ENCODE measurements around the gene HOXB13. TPM values are rescaled to one million over a fixed set of nuclear protein-coding genes. Genes with fewer than 3 reads are reported as not detected.

The HOXB13 gene
- polyA plus RNA-seq, 1 donor from 2014 or later, result not detected

DNA sequence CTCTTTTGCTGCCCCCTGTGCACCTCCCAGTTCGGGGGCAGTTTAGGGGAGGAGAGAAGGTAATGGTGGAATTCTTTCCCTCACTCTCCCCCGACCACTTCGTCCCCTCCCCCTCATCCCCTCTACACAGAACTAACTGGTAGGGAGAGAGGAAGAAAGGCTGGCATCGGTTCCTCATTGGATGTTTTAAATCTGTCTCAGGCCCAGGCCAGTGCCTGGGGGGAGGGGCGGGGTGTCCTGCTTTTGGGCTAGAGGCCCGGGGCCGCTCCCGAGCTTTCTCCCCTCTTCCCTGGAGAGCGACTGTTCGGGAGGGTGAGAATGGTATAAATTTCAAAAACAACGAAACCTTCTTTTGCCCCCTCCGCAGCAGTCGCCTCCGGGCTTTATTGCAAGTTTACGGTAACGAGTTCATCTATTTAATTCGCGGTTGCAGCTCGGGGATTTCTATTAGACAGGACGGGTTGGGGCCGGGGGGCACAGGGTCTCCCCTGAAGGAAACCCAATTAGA is 5.6 kb downstream of the HOXB13 start, which contains the start of gene PRAC2:
Gene PRAC2 (plus strand): TSS at position 271 of the 508 bp plus-strand sequence. CDS start 1,226 bp downstream, outside the sequence.
- Histone ChIP-seq H3K9me2 (ENCODE audit: insufficient read depth, low read length) (no peaks in the 10 kb centered on the region), H3K79me2 (replicated peaks; ENCODE audit: insufficient read depth, low read length) (no peaks in the 10 kb centered on the region), H3K9me3 (ENCODE audit: low read length) (peaks cover 9% of the 10 kb centered on the region), H3K4me2 (ENCODE audit: low read length) (no peak within 1 kb of the TSS), H3K4me3 (ENCODE audit: low read length) (no peak within 1 kb of the TSS), H3K36me3 (ENCODE audit: insufficient read depth, low read length) (no peaks in the 10 kb centered on the region), H3K9ac (ENCODE audit: low read length) (no peak within 1 kb of the TSS), H4K20me1 (ENCODE audit: insufficient read depth) (no peaks in the 10 kb centered on the region), H2AFZ (ENCODE audit: low read depth, low read length) (no peak within 1 kb of the TSS), H3K27me3 (ENCODE audit: insufficient read depth, low read depth, low read length) (peaks cover 100% of the 10 kb centered on the region), H3F3A (ENCODE audit: insufficient read depth, low read length, poor library complexity, severe bottlenecking) (no peaks in the 10 kb centered on the region), H3K27ac (ENCODE audit: low read length) (no peak within 1 kb of the TSS)
- TF ChIP-seq, protein P1, sequence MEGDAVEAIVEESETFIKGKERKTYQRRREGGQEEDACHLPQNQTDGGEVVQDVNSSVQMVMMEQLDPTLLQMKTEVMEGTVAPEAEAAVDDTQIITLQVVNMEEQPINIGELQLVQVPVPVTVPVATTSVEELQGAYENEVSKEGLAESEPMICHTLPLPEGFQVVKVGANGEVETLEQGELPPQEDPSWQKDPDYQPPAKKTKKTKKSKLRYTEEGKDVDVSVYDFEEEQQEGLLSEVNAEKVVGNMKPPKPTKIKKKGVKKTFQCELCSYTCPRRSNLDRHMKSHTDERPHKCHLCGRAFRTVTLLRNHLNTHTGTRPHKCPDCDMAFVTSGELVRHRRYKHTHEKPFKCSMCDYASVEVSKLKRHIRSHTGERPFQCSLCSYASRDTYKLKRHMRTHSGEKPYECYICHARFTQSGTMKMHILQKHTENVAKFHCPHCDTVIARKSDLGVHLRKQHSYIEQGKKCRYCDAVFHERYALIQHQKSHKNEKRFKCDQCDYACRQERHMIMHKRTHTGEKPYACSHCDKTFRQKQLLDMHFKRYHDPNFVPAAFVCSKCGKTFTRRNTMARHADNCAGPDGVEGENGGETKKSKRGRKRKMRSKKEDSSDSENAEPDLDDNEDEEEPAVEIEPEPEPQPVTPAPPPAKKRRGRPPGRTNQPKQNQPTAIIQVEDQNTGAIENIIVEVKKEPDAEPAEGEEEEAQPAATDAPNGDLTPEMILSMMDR (IDR thresholded peaks at IDR 0.05; ENCODE audit: poor library complexity, severe bottlenecking), result no peak
- TF ChIP-seq, protein P2, sequence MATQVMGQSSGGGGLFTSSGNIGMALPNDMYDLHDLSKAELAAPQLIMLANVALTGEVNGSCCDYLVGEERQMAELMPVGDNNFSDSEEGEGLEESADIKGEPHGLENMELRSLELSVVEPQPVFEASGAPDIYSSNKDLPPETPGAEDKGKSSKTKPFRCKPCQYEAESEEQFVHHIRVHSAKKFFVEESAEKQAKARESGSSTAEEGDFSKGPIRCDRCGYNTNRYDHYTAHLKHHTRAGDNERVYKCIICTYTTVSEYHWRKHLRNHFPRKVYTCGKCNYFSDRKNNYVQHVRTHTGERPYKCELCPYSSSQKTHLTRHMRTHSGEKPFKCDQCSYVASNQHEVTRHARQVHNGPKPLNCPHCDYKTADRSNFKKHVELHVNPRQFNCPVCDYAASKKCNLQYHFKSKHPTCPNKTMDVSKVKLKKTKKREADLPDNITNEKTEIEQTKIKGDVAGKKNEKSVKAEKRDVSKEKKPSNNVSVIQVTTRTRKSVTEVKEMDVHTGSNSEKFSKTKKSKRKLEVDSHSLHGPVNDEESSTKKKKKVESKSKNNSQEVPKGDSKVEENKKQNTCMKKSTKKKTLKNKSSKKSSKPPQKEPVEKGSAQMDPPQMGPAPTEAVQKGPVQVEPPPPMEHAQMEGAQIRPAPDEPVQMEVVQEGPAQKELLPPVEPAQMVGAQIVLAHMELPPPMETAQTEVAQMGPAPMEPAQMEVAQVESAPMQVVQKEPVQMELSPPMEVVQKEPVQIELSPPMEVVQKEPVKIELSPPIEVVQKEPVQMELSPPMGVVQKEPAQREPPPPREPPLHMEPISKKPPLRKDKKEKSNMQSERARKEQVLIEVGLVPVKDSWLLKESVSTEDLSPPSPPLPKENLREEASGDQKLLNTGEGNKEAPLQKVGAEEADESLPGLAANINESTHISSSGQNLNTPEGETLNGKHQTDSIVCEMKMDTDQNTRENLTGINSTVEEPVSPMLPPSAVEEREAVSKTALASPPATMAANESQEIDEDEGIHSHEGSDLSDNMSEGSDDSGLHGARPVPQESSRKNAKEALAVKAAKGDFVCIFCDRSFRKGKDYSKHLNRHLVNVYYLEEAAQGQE (IDR thresholded peaks at IDR 0.05; ENCODE audit: borderline replicate concordance), result no peak
- TF ChIP-seq MXI1 (conservative IDR thresholded peaks at IDR 0.05; ENCODE audit: poor library complexity, severe bottlenecking) (no peak), RAD21 (conservative IDR thresholded peaks at IDR 0.05) (no peak), EZH2 (IDR thresholded peaks at IDR 0.05; ENCODE audit: borderline replicate concordance, insufficient read depth, low read length, poor library complexity, severe bottlenecking) (no peak), TAF1 (IDR thresholded peaks at IDR 0.05; ENCODE audit: low read depth) (no peak), SMC3 (conservative IDR thresholded peaks at IDR 0.05; ENCODE audit: poor library complexity) (no peak), POLR2AphosphoS5 (IDR thresholded peaks at IDR 0.05) (no peak), EP300 (conservative IDR thresholded peaks at IDR 0.05; ENCODE audit: poor library complexity, severe bottlenecking) (no peak)

DNA sequence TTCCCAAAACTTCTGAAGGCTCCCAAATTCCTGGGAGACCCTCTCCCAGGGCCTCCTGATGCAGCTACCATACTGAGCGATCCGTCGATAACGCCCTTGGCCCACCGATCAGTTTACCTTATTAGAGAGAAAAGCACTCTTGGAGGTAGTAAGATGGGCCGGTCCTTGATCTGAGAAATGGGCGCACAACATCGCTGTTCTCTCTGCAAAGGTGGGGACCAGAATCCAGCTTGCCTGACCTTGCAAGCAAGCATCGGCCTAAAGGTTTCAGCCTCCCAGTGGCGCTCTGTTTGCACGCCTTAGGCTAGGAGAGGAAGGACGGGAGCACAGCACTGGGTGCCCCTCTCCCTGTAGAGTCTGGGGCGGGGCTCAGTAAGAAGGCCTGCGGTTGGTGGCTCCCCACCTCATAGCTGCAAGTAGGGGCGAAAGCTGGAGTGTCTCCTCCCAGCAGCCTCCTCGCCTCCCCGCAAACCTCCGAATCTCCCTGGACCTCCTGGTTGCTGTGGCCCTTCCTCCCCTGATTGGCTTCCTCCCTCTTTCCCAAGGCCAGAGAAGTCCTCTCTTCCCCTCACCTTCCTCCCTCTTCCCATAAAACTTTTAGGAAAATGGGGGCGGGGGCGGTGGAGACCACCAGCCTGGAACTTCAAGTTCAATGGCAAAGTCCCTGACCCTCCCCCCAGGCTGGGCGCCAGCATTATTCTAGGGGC is 6.2 kb downstream of the HOXB13 start, which contains the start of gene PRAC1:
Gene PRAC1 (minus strand): TSS at position 318 of the 707 bp plus-strand sequence. CDS start 126 bp downstream, at position 192.
- Histone ChIP-seq H3K4me2 (ENCODE audit: low read length) (no peak within 1 kb of the TSS), H2AFZ (ENCODE audit: low read depth, low read length) (no peak within 1 kb of the TSS), H3K27ac (ENCODE audit: low read length) (no peak within 1 kb of the TSS), H4K20me1 (ENCODE audit: insufficient read depth) (no peaks in the 10 kb centered on the region), H3K27me3 (ENCODE audit: insufficient read depth, low read depth, low read length) (peaks cover 100% of the 10 kb centered on the region), H3K79me2 (replicated peaks; ENCODE audit: insufficient read depth, low read length) (no peaks in the 10 kb centered on the region), H3K4me3 (ENCODE audit: low read length) (no peak within 1 kb of the TSS), H3K9ac (ENCODE audit: low read length) (no peak within 1 kb of the TSS), H3K9me3 (ENCODE audit: low read length) (peaks cover 9% of the 10 kb centered on the region), H3K9me2 (ENCODE audit: insufficient read depth, low read length) (no peaks in the 10 kb centered on the region), H3F3A (ENCODE audit: insufficient read depth, low read length, poor library complexity, severe bottlenecking) (no peaks in the 10 kb centered on the region), H3K36me3 (ENCODE audit: insufficient read depth, low read length) (no peaks in the 10 kb centered on the region)
- no peak for TF ChIP-seq MXI1 (conservative IDR thresholded peaks at IDR 0.05; ENCODE audit: poor library complexity, severe bottlenecking)
- no peak for TF ChIP-seq EZH2 (IDR thresholded peaks at IDR 0.05; ENCODE audit: borderline replicate concordance, insufficient read depth, low read length, poor library complexity, severe bottlenecking)
- TF ChIP-seq, protein P1 (IDR thresholded peaks at IDR 0.05; ENCODE audit: poor library complexity, severe bottlenecking), result no peak
- TF ChIP-seq TAF1 (IDR thresholded peaks at IDR 0.05; ENCODE audit: low read depth), result no peak
- TF ChIP-seq POLR2AphosphoS5 (IDR thresholded peaks at IDR 0.05), result no peak
- TF ChIP-seq SMC3 (conservative IDR thresholded peaks at IDR 0.05; ENCODE audit: poor library complexity), result no peak
- TF ChIP-seq RAD21 (conservative IDR thresholded peaks at IDR 0.05), result no peak
- no peak for TF ChIP-seq EP300 (conservative IDR thresholded peaks at IDR 0.05; ENCODE audit: poor library complexity, severe bottlenecking)
- TF ChIP-seq, protein P2 (IDR thresholded peaks at IDR 0.05; ENCODE audit: borderline replicate concordance), result no peak

Data from neural cell (in vitro differentiated cells).